ENCODE results near the gene BSN. TPM values are rescaled to one million over a fixed set of nuclear protein-coding genes. Genes with fewer than 3 reads are reported as not detected.
"Not testable (repeated sequence)": the region's sequence is repeated elsewhere in the genome, so short reads cannot be mapped to it uniquely, and the experiment has no call there.

BSN gene
- total RNA-seq, 4 donors from 2014 or later: 0.11 to 0.19 (median 0.16) TPM

DNA sequence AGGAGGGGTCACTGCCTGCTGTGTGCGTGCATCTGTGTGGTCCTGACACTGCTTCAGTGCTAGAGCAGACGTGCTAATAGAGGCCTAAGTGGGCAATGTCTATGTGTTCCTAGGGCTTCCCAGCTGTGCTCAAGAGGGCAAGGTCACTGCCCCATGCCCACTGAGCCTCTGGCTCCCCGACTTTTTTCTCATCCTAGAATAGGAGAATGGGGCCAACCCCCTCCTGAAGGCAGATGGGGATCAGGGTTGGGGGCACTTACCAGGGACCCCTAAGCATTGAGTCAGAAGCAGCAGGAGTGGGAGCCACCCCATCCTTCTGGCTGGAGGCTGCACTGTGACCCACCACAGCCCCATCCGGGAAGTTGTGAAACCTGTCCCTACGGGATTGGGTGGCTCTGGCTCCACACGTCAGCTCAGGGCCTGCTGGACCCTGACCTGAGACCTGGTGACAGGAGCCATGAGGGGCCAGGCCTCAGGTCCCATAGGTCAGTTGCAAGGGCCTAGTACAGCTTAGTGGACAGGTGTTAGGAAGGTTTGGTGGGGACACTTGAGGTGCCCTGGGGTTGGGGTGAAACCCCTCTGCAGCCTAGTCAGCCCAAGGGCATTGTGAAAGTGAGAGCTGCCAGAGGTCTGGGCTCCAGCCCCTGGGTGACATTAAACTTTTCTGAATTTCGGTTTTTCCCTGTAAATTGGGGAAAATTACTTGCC lies 134.2 kb downstream of the BSN start:
- H3K9me3 ChIP-seq; intact Hi-C loops (cut with DNase I); DNase-seq: not testable (repeated sequence)
- Histone ChIP-seq H3K27me3 (peaks cover 0 to 17% (median 0%) of the 10 kb centered on the region in 4 donors), H3K27ac (peak overlapping the region; percentile 85 to 89 (median 88)), H3K36me3 (peaks cover 2 to 15% (median 2%) of the 10 kb centered on the region in 3 donors), H3K4me1 (peaks cover 27 to 55% (median 29%) of the 10 kb centered on the region in 3 donors), H3K4me3 (peak overlapping the region; percentile 93 to 100 (median 96))
- 40 to 80% methylated on average over 2 to 4 of the region's 7 CpGs for WGBS, 2 donors

DNA sequence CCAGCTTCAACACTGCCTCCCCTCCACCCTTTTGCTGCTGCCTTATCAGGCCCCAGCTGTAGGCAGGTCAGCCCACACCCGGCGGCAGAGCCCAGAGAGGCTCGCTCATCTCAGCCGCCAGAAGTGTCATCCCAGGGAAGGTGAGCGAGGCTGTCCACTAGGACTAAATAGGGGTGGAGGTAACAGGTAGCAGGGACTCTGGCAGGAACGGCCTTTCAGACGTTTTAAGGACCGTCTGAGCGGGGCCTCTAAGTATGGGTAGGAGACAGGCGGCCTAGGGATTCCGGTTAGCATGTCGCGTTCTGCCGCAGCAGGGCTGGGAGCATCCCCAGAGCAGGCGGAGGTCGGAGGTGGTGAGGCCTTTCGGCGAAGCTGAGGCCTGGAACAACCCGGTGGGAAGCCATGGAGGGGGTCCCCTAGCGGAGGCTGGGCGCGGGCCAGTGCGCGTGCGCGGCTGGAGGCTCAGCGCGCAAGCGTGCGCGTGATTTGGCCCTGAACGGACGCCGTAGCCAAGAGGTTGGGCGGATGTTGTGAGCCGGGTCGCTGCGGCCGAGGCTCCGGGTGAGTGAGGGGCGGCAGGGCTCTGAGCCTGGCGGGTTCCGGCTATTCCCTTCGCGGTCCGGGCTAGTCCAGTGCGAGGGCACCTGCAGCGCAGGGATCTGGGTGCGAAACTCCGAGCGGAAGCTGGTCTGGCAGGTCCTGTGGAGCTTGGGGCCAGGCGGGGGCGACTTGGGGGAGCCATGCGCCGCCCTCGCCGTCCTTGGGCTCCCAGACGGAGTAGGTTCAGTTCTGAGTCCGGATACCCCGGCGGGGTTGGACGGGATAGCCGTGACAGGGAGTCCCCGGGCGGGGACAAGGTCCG lies 135.0 kb downstream of the BSN start, which contains the start of the genes MST1 and RNF123:
MST1 (minus strand) TSS at position 429 of the 862 bp plus-strand sequence. CDS start 783 bp downstream, outside the sequence.
RNF123 (plus strand) TSS at position 512 of the 862 bp plus-strand sequence. CDS start 1,609 bp downstream, outside the sequence.
- Histone ChIP-seq H3K4me3 (peak within 1 kb of the TSS; percentile 93 to 100 (median 96)), H3K9me3 (no peaks in the 10 kb centered on the region), H3K4me1 (peaks cover 27 to 55% (median 29%) of the 10 kb centered on the region in 3 donors), H3K27me3 (peaks cover 0 to 17% (median 0%) of the 10 kb centered on the region in 4 donors), H3K36me3 (peaks cover 0 to 8% (median 0%) of the 10 kb centered on the region in 3 donors), H3K27ac (peak within 1 kb of the TSS; percentile 85 to 89 (median 88))
- TF ChIP-seq CTCF (IDR thresholded peaks at IDR 0.05) (peak in 3 of 6 experiments; percentile 24 to 49 (median 25)), POLR2A (IDR thresholded peaks at IDR 0.05) (peak in 2 of 4 donors; percentile 22 to 42)
- intact Hi-C loops (cut with DNase I): no loop called here
- WGBS, 2 donors: no CpG with 5 or more reads among the region's 66 CpGs
- no peak for DNase-seq

DNA sequence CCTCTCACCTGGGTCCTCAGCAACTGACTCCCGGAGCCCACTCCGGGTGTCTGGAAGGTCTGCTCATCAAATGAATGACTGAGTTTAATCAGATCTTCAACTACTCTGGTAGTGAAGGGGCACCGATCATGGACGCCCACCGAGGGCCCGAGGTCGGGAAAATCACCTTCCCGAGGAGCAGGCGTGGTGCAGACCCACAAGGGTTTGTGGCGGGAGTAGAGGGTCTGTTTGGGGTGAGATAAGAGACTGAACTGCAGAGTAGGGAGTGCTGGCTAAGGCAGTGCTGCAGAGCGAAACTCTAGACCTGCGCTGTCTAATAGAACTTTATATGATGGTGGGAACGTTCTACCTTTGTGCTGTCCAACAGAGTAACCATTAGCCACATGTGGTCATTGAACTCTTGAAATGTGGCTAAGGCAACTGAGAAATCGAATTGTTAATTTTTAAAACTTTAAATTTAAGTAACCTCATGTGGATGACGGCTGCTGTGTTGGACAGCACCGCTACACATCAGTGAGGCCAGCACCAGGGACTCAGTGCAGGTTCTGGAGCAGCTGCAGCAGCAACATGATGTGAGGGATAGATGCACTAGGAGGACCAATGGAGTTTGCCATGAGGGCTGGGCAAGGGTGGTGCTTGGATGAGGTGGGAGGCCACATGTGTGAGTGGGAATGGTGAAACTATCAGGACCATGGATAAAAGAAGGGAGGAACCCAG lies 135.8 kb downstream of the BSN start:
- WGBS, 2 donors: 14 to 15% methylated on average over 9 to 11 of the region's 16 CpGs
- intact Hi-C loops (cut with DNase I); H3K36me3 ChIP-seq; H3K9me3 ChIP-seq; DNase-seq: not testable (repeated sequence)
- H3K27me3 ChIP-seq: peaks cover 0 to 17% (median 0%) of the 10 kb centered on the region in 4 donors
- H3K4me1 ChIP-seq: peaks cover 27 to 55% (median 29%) of the 10 kb centered on the region in 3 donors
- H3K27ac ChIP-seq: peak overlapping the region; percentile 85 to 89 (median 88)
- H3K4me3 ChIP-seq: peak overlapping the region; percentile 93 to 100 (median 96)

DNA sequence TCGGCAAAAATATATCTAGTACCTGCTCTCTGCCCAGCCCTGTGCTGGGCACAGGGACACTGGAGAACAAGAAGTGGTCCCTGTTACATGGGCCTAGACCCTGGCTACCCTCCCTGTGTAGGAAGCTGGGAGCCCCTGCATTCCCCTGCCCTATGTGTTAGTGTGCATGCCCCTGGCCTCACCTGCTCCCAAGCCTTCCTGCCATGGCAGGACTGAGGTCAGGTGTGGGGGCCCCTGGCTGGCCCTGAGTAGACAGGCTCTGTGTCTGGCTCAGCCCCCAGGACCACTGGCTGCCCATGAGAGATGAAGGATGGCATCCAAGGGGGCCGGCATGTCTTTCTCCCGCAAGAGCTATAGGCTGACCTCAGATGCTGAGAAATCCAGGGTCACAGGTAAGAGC lies 136.6 kb downstream of the BSN start:
- intact Hi-C loops (cut with DNase I); H3K4me3 ChIP-seq; DNase-seq; H3K9me3 ChIP-seq; H3K36me3 ChIP-seq; H3K27ac ChIP-seq: not testable (repeated sequence)
- H3K4me1 ChIP-seq: peaks cover 27 to 51% (median 29%) of the 10 kb centered on the region in 3 donors
- 80 to 90% methylated on average over 1 to 2 of the region's 3 CpGs for WGBS, 2 donors
- H3K27me3 ChIP-seq: peaks cover 0 to 17% (median 0%) of the 10 kb centered on the region in 4 donors

DNA sequence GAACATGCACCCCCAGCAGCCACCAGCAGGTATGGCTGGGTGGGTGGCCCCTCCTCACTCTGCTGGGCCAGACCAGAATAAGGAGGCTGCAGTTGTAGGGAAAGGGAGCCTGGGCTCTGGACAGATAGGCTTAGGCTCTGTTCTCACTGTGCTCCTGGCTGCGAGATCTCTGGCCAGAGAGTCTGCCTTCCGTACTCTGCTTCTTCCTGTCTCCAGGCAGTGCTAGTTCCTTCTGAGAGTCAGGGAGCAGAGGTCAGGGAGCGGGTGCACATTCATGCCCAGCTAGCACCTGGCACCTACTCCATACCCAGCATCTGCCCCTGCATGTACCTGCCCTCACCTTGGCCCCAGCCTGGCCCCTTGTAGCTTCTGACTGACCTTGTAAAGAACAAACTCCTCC lies 137.2 kb downstream of the BSN start:
- 74 to 83% methylated on average over 3 of the region's 3 CpGs for WGBS, 2 donors
- Histone ChIP-seq H3K27me3 (peaks cover 0 to 14% (median 0%) of the 10 kb centered on the region in 4 donors), H3K4me1 (peaks cover 27 to 45% (median 29%) of the 10 kb centered on the region in 3 donors)
- H3K36me3 ChIP-seq; DNase-seq; H3K4me3 ChIP-seq; H3K27ac ChIP-seq; intact Hi-C loops (cut with DNase I); H3K9me3 ChIP-seq: not testable (repeated sequence)

- peaks cover 16 to 26% (median 16%) of the 10 kb centered on the region in 3 donors for H3K4me1 ChIP-seq
- H3K27me3 ChIP-seq; intact Hi-C loops (cut with DNase I); H3K27ac ChIP-seq; H3K9me3 ChIP-seq; H3K4me3 ChIP-seq; DNase-seq: not testable (repeated sequence)
- H3K36me3 ChIP-seq: peaks cover 0 to 34% (median 0%) of the 10 kb centered on the region in 3 donors
- WGBS, 2 donors: 67 to 75% methylated on average over 3 of the region's 6 CpGs
Observed at GRCh38 chr3:49694409-49695070, 140.3 kb downstream of the BSN start.

- H3K27me3 ChIP-seq; intact Hi-C loops (cut with DNase I); H3K27ac ChIP-seq; DNase-seq; H3K9me3 ChIP-seq; H3K4me3 ChIP-seq: not testable (repeated sequence)
- H3K4me1 ChIP-seq: peaks cover 11 to 17% (median 12%) of the 10 kb centered on the region in 3 donors
- WGBS, 2 donors: no CpG with 5 or more reads among the region's 4 CpGs
- H3K36me3 ChIP-seq: peaks cover 0 to 43% (median 3%) of the 10 kb centered on the region in 3 donors
Observed at GRCh38 chr3:49695350-49696015, 141.2 kb downstream of the BSN start.
